Liver (tissue), 9 donors: ENCODE results near the gene GHDC. TPM values are rescaled to one million over a fixed set of nuclear protein-coding genes. Genes with fewer than 3 reads are reported as not detected.

Source experiments
- DNase-seq: peaks from one replicate; pipeline ENCODE4 v3.0.0-alpha.2; 2017; ENCODE audit warnings: low spot score
- H3K27ac ChIP-seq, 2 donors: one replicate each; pipeline ENCODE4 v1.7.0; 2013; ENCODE audit warnings: inconsistent platforms in 2 of 2, low read length in 2 of 2, control low read depth in 1 of 2, low read depth in 1 of 2, mild to moderate bottlenecking in 1 of 2
- H3K27me3 ChIP-seq, 4 donors: one replicate each; pipeline versions ENCODE4 v1.6.1 to v1.7.0; 2013; ENCODE audit warnings: low read length in 3 of 4, inconsistent platforms in 1 of 4, mild to moderate bottlenecking in 1 of 4, moderate library complexity in 1 of 4; ENCODE audit not compliant: control insufficient read depth in 4 of 4, insufficient read depth in 4 of 4
- H3K36me3 ChIP-seq, 4 donors: one replicate each; pipeline versions ENCODE4 v1.6.1 to v1.7.0; 2013; ENCODE audit warnings: low read length in 3 of 4, mild to moderate bottlenecking in 3 of 4, low read depth in 1 of 4, moderate library complexity in 1 of 4; ENCODE audit not compliant: control insufficient read depth in 4 of 4, insufficient read depth in 3 of 4
- H3K4me1 ChIP-seq, 4 donors: one replicate each; pipeline versions ENCODE4 v1.6.1 to v1.7.0; 2013; ENCODE audit warnings: low read length in 3 of 4, mild to moderate bottlenecking in 3 of 4, moderate library complexity in 1 of 4; ENCODE audit not compliant: control insufficient read depth in 4 of 4, insufficient read depth in 4 of 4
- H3K4me3 ChIP-seq, 3 donors: one replicate each; pipeline versions ENCODE4 v1.6.1 to v1.7.0; 2013; ENCODE audit warnings: low read length in 3 of 3, control low read depth in 1 of 3, low read depth in 1 of 3, mild to moderate bottlenecking in 1 of 3
- H3K9ac ChIP-seq, 2 donors: one replicate each; pipeline ENCODE4 v1.7.0; 2013; ENCODE audit warnings: low read length in 2 of 2, mild to moderate bottlenecking in 2 of 2, moderate library complexity in 2 of 2, control low read depth in 1 of 2, low read depth in 1 of 2
- H3K9me3 ChIP-seq, 4 donors: one replicate each; pipeline versions ENCODE4 v1.6.1 to v1.7.0; 2013; ENCODE audit warnings: low read length in 3 of 4; ENCODE audit not compliant: control insufficient read depth in 4 of 4
- EGR1 ChIP-seq, 2 donors: IDR thresholded peaks; 2 replicates each; pipeline ENCODE4 v1.6.1; 2016 to 2018; ENCODE audit warnings: antibody characterized with exemption in 2 of 2, low read depth in 2 of 2
- FOXA1 ChIP-seq: IDR thresholded peaks from 2 replicates; pipeline ENCODE4 v1.6.1; 2016; ENCODE audit warnings: antibody characterized with exemption
- FOXA2 ChIP-seq: IDR thresholded peaks from 2 replicates; pipeline ENCODE4 v1.6.1; 2016; ENCODE audit warnings: antibody characterized with exemption
- GABPA ChIP-seq, 2 donors: IDR thresholded peaks in 1 of 2; conservative IDR thresholded peaks in 1 of 2; 2 replicates each; pipeline ENCODE4 v1.6.1; 2016; ENCODE audit warnings: antibody characterized with exemption in 2 of 2, mild to moderate bottlenecking in 1 of 2, moderate library complexity in 1 of 2
- HNF4A ChIP-seq, 2 donors: conservative IDR thresholded peaks; 2 replicates each; pipeline ENCODE4 v1.6.1; 2016; ENCODE audit warnings: antibody characterized with exemption in 2 of 2, mild to moderate bottlenecking in 2 of 2
- HNF4G ChIP-seq: IDR thresholded peaks from 2 replicates; pipeline ENCODE4 v1.6.1; 2016; ENCODE audit warnings: antibody characterized with exemption
- JUND ChIP-seq, 2 donors: IDR thresholded peaks; 2 replicates each; pipeline ENCODE4 v1.6.1; 2016; ENCODE audit warnings: antibody characterized with exemption in 2 of 2
- NR2F2 ChIP-seq: IDR thresholded peaks from 2 replicates; pipeline ENCODE4 v1.6.1; 2016; ENCODE audit warnings: antibody characterized with exemption
- RXRA ChIP-seq, 2 donors: IDR thresholded peaks; 2 replicates each; pipeline ENCODE4 v1.6.1; 2017 to 2018; ENCODE audit warnings: antibody characterized with exemption in 2 of 2, mild to moderate bottlenecking in 1 of 2
- SP1 ChIP-seq: IDR thresholded peaks from 2 replicates; pipeline ENCODE4 v1.6.1; 2018; ENCODE audit warnings: antibody characterized with exemption, mild to moderate bottlenecking
- TAF1 ChIP-seq: conservative IDR thresholded peaks from 2 replicates; pipeline ENCODE4 v1.6.1; 2016; ENCODE audit warnings: antibody characterized with exemption, mild to moderate bottlenecking
- YY1 ChIP-seq: IDR thresholded peaks from 2 replicates; pipeline ENCODE4 v1.6.1; 2016; ENCODE audit warnings: antibody characterized with exemption, mild to moderate bottlenecking
- WGBS: extraction: QIAGEN DNeasy Blood & Tissue Kit; methylation state at CpG from one replicate; pipeline ENCODE4 v1.1.7; 2013; 5-methylcytosine and 5-hydroxymethylcytosine counted together
- polyA plus RNA-seq, 2 donors: library from polyadenylated mRNA; stranded (reverse) in 1 of 2; unstranded in 1 of 2; fragments of 200-250 nt in 1 of 2; fragments of >200 nt in 1 of 2; fragmentation: Nextera tagmentation in 1 of 2; extraction: Ambion mirVana in 1 of 2; gene quantifications; one replicate each; pipeline versions ENCODE4 v1.2.1 to v1.2.3, GENCODE V29; 2013 to 2015
- total RNA-seq, 2 donors: library from RNA; depleted of rRNA; stranded (reverse); fragments of >200 nt; gene quantifications; one replicate each; pipeline ENCODE4 v1.2.3, GENCODE V29; 2014
- TF ChIP-seq, protein P1 (sequence below): fragments of 150-350 bp; IDR thresholded peaks from 2 replicates; pipeline ENCODE4 v1.5.1; 2017; ENCODE audit warnings: improper control_type of control experiment, low read depth, low read length; ENCODE audit not compliant: missing input control
- TF ChIP-seq, protein P2 (sequence below): IDR thresholded peaks from 2 replicates; pipeline ENCODE4 v1.6.1; 2016; ENCODE audit warnings: antibody characterized with exemption
- TF ChIP-seq, protein P3 (sequence below): IDR thresholded peaks from 2 replicates; pipeline ENCODE4 v1.6.1; 2016; ENCODE audit warnings: antibody characterized with exemption
- TF ChIP-seq, protein P4 (sequence below): IDR thresholded peaks from 2 replicates; pipeline ENCODE4 v1.6.1; 2016; ENCODE audit warnings: antibody characterized with exemption, mild to moderate bottlenecking
- donor health status: healthy.
- donor health status: healthy.
- donor health status: healthy.
- donor health status: healthy.
- donor health status: healthy.

GHDC gene
- total and polyA plus RNA-seq, 4 donors: 10.0 to 17.6 (median 12.3) TPM

DNA sequence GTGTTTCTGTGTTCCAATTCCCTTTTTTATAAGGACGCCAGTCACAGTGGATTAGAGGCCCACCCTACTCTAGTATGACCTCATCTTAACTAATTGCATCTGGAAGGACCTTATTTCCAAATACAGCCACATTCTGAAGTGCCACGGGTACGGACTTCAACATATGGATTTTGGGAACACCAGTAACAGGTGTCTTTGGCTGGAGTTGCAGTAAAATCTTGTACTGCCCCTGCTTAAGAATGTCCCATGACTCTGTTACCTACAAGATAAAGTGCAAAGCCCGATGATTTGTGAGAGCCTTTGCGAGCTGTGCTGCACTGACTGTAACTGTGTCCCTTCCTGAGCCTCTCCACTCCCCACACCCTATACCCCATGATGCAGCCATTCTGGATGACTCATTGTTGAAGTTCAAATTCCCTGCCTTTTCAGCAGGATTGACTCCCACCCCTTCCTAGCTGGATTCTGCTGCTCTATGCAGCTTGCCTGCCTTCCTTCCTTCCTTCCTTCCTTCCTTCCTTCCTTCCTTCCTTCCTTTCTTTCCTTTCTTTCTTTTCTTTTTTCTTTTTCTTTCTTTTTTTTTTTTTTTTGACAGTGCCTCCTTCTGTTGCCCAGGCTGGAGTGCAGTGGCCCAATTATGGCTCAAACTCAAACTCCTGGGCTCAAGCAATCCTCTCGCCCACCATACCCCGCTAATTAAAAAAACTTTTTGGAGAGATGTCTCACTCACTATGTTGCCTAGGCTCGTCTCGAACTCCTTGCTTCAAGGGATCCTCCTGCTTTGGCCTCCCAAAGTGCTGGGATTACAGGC, 11.2 kb downstream of the GHDC start (continued):
- TF ChIP-seq, protein P1, sequence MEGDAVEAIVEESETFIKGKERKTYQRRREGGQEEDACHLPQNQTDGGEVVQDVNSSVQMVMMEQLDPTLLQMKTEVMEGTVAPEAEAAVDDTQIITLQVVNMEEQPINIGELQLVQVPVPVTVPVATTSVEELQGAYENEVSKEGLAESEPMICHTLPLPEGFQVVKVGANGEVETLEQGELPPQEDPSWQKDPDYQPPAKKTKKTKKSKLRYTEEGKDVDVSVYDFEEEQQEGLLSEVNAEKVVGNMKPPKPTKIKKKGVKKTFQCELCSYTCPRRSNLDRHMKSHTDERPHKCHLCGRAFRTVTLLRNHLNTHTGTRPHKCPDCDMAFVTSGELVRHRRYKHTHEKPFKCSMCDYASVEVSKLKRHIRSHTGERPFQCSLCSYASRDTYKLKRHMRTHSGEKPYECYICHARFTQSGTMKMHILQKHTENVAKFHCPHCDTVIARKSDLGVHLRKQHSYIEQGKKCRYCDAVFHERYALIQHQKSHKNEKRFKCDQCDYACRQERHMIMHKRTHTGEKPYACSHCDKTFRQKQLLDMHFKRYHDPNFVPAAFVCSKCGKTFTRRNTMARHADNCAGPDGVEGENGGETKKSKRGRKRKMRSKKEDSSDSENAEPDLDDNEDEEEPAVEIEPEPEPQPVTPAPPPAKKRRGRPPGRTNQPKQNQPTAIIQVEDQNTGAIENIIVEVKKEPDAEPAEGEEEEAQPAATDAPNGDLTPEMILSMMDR: no peak
- no peak for TF ChIP-seq HNF4A (conservative IDR thresholded peaks at IDR 0.05)
- no peak for TF ChIP-seq FOXA2
- no peak for TF ChIP-seq JUND (IDR thresholded peaks at IDR 0.05)
- no peak for TF ChIP-seq YY1
- no peak for TF ChIP-seq EGR1 (IDR thresholded peaks at IDR 0.05; ENCODE audit: low read depth in 2 of 2)

DNA sequence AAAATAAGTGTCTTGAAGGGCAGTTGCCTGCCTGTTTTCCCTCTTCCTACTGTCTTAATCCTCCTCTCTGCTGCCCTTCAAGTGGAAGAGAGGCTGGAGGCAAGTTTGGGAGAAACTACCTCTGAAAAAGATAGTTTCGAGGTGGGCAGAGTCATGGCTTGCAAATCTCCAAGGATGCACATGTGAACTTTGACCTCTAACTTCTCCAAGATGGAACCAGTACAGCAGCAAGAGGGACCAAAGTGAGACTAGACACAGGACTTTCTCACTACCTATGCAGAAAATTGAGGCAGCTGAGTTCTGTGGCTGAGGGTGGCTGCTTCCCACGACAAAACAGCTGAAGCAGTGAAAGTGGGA, 12.5 kb downstream of the GHDC start:
- Histone ChIP-seq H3K27ac (no peak overlapping the region), H3K4me3 (no peak overlapping the region), H3K36me3 (no peaks in the 10 kb centered on the region), H3K27me3 (peaks cover 0 to 3% (median 0%) of the 10 kb centered on the region in 4 donors), H3K4me1 (peaks cover 6 to 31% (median 17%) of the 10 kb centered on the region in 4 donors), H3K9ac (no peak overlapping the region), H3K9me3 (no peaks in the 10 kb centered on the region)
- TF ChIP-seq TAF1: no peak
- TF ChIP-seq HNF4G: no peak
- TF ChIP-seq, protein P2, sequence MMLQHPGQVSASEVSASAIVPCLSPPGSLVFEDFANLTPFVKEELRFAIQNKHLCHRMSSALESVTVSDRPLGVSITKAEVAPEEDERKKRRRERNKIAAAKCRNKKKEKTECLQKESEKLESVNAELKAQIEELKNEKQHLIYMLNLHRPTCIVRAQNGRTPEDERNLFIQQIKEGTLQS: no peak
- TF ChIP-seq, protein P3, sequence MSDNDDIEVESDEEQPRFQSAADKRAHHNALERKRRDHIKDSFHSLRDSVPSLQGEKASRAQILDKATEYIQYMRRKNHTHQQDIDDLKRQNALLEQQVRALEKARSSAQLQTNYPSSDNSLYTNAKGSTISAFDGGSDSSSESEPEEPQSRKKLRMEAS: no peak
- TF ChIP-seq, protein P4, sequence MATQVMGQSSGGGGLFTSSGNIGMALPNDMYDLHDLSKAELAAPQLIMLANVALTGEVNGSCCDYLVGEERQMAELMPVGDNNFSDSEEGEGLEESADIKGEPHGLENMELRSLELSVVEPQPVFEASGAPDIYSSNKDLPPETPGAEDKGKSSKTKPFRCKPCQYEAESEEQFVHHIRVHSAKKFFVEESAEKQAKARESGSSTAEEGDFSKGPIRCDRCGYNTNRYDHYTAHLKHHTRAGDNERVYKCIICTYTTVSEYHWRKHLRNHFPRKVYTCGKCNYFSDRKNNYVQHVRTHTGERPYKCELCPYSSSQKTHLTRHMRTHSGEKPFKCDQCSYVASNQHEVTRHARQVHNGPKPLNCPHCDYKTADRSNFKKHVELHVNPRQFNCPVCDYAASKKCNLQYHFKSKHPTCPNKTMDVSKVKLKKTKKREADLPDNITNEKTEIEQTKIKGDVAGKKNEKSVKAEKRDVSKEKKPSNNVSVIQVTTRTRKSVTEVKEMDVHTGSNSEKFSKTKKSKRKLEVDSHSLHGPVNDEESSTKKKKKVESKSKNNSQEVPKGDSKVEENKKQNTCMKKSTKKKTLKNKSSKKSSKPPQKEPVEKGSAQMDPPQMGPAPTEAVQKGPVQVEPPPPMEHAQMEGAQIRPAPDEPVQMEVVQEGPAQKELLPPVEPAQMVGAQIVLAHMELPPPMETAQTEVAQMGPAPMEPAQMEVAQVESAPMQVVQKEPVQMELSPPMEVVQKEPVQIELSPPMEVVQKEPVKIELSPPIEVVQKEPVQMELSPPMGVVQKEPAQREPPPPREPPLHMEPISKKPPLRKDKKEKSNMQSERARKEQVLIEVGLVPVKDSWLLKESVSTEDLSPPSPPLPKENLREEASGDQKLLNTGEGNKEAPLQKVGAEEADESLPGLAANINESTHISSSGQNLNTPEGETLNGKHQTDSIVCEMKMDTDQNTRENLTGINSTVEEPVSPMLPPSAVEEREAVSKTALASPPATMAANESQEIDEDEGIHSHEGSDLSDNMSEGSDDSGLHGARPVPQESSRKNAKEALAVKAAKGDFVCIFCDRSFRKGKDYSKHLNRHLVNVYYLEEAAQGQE: no peak
- no peak for TF ChIP-seq HNF4A (conservative IDR thresholded peaks at IDR 0.05)
- TF ChIP-seq FOXA1: no peak
- no peak for TF ChIP-seq NR2F2
- no peak for TF ChIP-seq SP1
- no peak for TF ChIP-seq EGR1 (IDR thresholded peaks at IDR 0.05; ENCODE audit: low read depth in 2 of 2)
- TF ChIP-seq RXRA (IDR thresholded peaks at IDR 0.05): no peak
- TF ChIP-seq YY1: no peak
- no peak for TF ChIP-seq GABPA (IDR thresholded peaks at IDR 0.05 in 1 of 2, conservative IDR thresholded peaks at IDR 0.05 in 1 of 2)
- DNase-seq: no peak
- WGBS: 89% methylated on average over 2 of the region's 2 CpGs
